NCI-H2227 (cell line): ENCODE measurements around the gene HSPA9.
"Not testable (repeated sequence)": the region's sequence is repeated elsewhere in the genome, so short reads cannot be mapped to it uniquely, and the experiment has no call there.

Source experiments
- DNase-seq: peaks from one replicate; lab custom pipeline; 2025; ENCODE audit not compliant: unreplicated experiment; lab: John Stamatoyannopoulos, UW

Gene HSPA9

DNA sequence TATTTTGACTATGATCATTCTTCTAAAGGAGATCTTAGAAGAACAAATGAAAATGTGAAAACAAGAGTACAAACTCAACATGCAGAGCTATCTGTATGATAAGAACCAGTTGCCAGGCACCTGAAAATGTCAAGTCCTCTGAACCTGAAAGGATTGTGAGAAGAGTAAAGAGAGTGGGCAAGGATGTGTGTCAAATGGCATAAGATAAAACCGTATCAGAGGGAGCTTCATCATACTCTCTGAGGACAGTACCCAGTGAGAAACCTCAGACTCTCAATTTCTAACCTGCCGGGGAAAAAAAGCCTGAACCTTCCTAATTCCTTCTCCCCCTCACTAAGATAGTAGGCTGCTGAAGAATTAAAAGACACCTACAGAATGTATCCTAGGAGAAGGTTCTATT is 39.0 kb downstream of the HSPA9 start:
- no peak for DNase-seq

DNA sequence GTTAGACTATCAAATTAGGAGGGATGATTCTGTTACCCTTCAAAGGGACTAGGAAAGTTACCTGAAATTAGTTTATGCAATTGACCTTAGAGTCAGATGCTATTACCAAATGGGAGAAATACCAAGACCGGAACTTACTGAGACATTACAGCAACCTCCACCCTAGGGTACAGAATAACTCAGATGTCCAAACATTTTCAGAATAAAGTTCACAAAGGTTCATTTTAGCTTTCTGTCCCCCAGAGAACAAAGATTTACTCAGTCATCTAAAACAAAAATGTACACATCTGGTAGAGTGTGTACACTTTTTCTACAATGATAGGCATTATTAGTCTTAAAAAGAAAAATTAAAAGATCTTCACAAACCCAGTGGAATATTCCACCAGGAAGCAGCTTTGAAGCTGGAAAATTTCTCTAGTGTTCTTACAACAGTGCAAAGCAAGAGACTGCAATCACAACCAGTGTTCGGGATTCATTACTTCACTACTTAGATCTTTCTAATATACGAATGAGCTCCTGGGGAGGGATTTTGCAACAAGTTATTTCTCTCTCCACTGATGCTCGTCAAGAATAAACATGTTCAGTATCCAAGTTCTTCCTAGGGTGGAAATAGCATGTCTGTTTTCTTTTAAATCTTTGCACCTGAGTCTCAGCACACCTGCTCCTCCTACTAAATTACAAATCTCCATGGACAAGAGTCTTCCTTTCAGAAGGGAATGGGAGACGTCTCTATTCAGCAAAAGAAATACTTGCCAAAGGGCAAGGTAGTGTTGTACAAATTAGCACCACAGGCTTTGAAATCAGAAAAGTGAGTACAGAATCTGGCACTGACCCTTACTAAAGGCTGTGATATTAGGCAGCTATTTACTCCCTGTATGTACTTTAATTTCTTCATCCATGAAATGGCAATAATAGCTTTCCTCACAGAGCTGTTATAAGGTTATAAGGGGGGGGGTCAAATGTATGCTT is 40.9 kb downstream of the HSPA9 start:
- DNase-seq: no peak

GRCh38 chr5:138529812-138530211 is 45.4 kb downstream of the HSPA9 start:
- no peak for DNase-seq

GRCh38 chr5:138528744-138529469 is 46.3 kb downstream of the HSPA9 start:
- no peak for DNase-seq

GRCh38 chr5:138528208-138528607 is 47.0 kb downstream of the HSPA9 start:
- DNase-seq: no peak

- DNase-seq: no peak
Observed at GRCh38 chr5:138527170-138527569, 48.0 kb downstream of the HSPA9 start.

- DNase-seq: no peak
Observed at GRCh38 chr5:138523406-138523805, 51.8 kb downstream of the HSPA9 start.

DNA sequence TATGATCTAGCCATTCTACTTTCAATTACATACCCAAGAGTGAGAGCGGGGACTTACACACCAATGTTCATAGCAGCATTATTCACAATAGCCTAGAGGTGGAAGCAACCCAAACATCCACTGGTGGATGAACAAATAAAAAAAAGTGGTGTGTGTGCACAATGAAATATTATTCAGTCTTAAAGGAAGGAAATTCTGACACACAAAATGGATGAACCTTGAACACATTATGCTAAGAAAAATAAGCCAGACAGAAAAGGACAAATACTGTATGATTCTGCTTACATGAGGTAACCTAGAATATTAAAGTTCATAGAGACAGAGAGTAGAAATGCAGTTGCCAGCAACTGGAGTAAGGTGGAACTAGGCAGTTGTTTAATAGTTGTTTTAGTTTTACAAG is 54.2 kb downstream of the HSPA9 start:
- no peak for DNase-seq

- no peak for DNase-seq
Observed at GRCh38 chr5:138517437-138517836, 57.8 kb downstream of the HSPA9 start.

DNA sequence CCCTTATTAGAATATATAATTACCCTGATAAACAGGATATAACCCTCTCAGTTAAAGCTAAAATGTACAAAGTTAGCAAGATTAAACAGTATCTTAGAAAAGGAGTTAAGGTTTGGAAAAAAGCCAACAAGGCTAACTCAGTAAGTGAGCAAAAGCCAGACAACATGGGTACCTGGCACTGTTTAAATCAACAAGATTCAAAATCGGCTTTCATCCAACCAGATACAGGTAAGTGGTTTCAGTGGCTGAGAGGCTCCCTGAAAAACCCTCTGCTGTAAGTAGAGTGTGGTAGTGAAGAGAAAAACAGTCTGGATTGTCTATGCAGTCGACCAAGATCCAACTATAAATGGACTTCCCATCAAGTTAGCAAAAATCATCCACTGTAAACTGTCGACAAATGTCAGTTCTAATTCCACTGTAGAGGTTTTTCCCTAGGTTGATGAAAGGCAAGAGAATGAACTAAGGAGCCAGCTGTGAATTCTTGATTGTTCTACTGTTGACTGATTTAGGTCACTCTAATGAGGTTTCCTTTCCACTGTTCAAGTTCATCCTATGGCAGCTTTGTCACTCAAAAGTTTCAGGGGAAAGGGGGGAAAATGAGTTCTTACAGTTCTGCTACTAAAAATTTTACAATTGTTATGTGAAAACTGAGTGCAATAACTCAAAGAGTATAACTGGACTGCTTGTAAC is 59.5 kb downstream of the HSPA9 start:
- no peak for DNase-seq

DNA sequence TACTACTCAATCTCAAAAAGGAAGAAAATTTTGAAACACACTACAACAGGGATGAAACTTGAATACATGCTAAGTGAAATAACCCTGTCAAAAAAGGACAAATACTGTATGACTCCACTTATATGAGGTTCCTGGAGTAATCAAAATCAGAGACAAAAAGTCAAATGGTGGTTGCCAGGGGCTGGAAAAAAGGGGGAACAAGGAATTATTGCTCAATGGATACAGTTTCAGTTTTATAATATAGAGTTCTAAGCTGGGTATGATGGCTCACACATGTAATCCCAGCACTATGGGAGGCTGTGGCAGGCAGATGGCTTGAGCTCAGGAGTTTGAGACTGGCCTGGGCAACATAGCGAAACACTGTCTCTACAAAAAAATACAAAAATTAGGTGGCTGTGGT is 61.2 kb downstream of the HSPA9 start:
- no peak for DNase-seq

DNA sequence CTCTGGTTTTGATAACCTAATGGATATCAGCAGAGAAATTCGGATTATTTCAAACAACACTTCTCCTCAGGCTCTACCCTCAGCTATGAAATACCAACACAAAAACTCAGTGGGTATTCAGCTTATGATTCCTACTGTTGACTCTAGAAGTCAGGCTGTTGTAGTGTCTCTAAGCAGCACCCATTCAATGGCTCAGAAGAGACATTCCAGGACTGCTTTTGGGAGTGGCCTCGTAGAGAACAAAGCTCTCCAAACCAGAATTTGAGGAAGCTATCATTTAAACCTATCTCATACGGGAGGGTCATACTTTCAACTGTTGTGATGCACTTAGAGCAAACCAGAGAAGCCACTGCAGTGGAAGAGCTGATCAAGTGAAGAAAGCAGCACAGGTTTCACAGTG is 66.2 kb downstream of the HSPA9 start:
- no peak for DNase-seq

GRCh38 chr5:138507485-138507884 is 67.7 kb downstream of the HSPA9 start:
- not testable (repeated sequence) for DNase-seq

GRCh38 chr5:138506370-138507306 is 68.6 kb downstream of the HSPA9 start:
- DNase-seq: no peak

DNA sequence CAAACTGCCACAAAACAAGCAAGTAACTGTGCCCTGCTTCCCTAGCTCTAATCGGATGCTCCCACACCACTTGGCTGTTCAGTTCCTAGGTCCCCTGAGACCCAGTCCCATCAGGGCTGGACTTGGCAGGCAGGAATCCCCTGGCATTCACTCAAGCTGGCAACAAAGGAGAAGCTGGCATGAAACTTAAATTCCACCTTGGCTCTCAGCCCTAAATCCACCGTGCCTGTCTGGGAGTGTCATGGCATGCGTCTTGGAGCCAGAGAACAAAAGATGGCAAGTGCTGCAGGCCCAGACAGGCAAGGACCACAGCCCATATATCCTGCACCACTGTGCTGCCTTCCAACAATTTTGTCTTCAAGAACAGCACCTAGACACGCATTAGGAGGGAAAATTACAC is 70.4 kb downstream of the HSPA9 start:
- no peak for DNase-seq
